SKM-1 treated with dmso at 0.1 percent for 144 hours (cell line): ENCODE results near the gene SIM2.

Source experiments
- DNase-seq: peaks from one replicate; lab custom pipeline; 2025; ENCODE audit not compliant: unreplicated experiment; lab: John Stamatoyannopoulos, UW

The SIM2 gene

DNA sequence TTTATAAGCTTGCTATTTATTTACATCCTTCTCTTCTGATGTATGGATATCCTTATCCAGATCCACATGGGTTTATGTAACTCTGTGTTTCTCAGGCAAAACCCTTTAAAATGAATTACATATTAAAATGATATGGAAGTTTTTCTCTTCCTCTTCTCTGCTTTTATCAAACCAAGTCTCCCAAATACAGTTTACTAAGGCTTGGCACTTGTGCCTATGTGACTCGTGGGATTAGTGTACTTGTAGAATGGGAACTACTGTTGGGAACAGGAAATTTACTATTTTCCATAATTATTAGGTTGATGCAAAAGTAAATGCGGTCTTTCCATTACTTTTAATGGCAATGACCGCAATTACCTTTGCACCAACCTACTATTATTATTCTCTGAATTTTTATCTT lies 14.8 kb downstream of the SIM2 start:
- no peak for DNase-seq

DNA sequence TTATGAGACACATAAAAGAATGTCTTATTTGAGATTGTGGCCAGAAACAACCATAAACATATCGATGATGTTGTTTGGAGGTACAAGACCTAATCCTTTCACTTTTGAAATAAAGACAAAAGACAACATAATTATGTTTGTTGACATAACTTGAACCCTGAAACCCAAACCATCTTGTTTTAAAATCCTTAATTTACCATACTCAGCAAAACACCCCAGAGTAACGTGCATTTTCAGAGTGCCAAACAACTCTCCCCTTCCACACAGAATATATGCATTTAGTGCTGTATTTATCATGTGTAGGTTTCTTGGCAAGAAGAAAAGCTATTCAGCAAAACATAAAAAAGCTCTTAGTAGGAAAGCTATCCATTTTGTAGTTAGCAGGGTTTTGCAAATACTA lies 17.5 kb downstream of the SIM2 start:
- DNase-seq: no peak

DNA sequence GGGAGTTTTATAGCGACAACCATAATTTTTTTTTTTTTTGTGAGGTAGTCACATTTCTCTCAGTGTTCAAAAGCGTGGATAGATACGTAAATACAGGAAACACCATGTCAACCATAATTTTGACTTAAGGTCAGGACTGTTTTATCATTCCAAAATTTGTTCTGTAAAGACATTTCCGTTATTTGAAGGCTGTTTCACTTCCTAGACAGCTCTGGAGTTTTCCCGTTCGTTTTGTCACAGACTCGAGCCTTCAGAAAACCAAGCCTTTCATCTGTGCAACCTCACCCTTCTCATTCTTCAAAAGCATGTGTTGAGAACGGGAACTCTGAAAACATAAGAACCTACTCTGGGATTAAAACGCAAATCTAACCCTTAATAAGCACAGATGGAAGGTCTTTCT lies 17.9 kb downstream of the SIM2 start:
- DNase-seq: no peak

DNA sequence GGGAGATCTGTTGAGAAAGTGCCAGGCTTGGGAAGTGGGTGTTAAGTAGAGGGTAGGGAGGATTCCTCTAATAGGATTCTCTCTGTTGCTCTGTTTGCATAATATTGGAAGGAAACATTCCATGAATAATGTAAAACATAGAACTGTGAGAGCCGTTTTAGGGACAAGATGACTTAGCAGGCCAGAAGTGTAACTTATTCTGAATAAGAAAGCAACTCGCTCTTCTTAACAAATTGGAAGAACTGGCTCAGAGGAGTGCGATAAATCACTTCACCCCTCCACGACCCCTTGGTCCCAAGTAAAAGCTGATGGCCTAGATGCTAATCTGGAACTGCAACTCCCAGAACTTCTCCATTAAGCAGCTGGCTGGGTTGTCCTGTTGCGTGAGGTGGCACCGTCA lies 19.1 kb downstream of the SIM2 start:
- DNase-seq: no peak

DNA sequence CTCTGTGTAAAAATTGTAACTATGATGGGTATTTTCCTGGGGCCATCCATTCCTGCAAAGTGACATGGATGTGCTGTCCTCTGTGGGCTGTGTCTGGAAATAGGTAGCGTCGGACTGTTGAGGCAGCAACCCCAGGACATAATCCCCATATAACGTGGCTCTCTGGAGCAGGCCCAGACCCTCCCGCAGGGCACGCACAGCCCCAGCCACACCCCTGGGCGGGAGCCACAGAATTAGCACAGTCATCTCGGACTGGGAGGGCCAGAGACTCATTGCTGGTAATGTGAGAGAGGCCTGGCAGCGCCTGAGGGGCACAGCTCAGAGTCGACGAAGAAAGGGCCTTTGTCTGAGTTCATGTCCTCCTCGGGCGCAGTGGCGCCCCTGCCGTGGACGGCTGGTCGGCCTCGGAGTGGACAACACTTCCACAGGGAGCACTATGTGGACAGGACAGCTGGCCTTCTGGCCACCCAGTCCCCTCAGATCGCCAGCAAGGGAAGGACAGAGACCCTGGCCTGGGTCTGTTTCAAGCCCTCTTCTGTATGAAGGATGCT lies 20.1 kb downstream of the SIM2 start:
- DNase-seq: no peak

- no peak for DNase-seq
Observed at GRCh38 chr21:36719614-36720013, 20.7 kb downstream of the SIM2 start.

DNA sequence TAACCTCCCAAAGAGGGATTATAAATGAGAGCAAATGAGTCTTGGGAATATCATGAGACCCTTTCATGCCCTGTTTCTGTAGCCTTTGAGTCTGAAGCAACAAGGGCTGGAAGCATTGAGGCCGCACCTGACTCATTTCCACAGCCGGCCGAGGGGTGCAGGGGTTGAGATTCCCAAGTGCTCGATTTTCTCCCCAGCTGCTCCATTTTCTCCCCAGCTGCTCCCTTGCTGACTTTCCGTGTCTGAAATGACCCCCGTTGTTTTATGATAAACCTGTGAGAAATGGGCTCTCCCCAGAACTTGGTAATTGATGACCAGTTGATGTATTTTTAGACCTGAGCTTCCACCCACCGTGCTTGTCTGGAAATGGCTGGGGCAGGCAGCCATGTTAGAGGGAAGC lies 22.9 kb downstream of the SIM2 start:
- no peak for DNase-seq

- DNase-seq: no peak
Observed at GRCh38 chr21:36722370-36723368, 23.8 kb downstream of the SIM2 start.

GRCh38 chr21:36723371-36723881 lies 24.5 kb downstream of the SIM2 start:
- no peak for DNase-seq

DNA sequence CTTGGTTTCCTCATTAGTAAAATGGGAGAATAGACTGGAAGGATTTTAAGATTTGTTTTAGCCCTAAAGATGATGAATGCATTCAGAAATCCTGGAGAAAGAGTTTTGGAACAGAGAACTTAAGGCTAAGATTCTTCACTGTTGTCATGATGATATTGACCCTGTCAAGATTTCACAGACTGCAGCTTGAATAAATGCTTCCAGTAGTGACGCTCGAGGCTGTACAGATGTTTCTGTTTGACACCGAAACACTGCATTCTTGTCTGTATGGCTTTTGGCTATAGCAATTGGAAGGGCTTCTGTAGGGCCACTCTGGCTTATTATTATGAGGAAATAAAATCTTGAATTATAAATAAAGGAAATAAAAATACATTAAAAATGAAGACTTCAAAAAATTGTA lies 25.7 kb downstream of the SIM2 start:
- no peak for DNase-seq

- no peak for DNase-seq
Observed at GRCh38 chr21:36725793-36726386, 27.0 kb downstream of the SIM2 start.

GRCh38 chr21:36727866-36728265 lies 29.0 kb downstream of the SIM2 start:
- DNase-seq: no peak

DNA sequence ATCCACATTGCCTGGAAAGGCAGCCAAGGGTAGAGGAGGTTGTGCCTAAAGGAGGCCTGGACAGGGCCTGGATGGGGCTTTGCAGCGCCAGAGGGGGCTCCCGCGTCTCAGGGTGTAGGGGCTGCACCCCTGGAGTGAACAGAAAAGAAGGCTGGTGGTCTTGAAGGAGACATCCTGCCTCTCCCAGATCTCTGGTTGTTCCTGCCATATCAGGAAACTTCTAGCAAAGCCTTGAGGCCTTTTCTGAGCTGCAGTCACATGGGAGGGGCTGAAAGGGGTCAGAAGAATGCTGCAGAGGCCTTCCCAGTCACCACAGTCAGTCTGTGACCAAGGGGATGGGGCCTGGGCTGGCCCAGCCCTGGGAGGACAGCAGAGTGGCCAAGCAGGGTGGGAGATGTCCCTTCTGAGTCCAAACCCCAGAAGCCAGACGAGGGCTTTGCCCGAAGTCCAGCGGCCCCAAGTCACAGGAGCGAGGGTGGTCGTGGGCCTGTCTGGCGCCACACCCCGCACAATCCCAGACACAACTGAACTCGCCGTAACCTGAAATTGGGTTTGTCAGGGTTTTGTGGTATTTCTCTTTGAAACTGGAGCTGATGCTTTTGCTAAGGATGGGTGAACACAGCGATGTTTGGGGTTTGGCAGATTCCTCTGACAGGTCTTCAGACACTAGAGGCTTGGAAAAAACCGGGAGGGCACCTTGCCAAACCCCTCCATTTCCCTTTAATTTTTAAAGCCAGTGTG lies 29.6 kb downstream of the SIM2 start:
- no peak for DNase-seq

DNA sequence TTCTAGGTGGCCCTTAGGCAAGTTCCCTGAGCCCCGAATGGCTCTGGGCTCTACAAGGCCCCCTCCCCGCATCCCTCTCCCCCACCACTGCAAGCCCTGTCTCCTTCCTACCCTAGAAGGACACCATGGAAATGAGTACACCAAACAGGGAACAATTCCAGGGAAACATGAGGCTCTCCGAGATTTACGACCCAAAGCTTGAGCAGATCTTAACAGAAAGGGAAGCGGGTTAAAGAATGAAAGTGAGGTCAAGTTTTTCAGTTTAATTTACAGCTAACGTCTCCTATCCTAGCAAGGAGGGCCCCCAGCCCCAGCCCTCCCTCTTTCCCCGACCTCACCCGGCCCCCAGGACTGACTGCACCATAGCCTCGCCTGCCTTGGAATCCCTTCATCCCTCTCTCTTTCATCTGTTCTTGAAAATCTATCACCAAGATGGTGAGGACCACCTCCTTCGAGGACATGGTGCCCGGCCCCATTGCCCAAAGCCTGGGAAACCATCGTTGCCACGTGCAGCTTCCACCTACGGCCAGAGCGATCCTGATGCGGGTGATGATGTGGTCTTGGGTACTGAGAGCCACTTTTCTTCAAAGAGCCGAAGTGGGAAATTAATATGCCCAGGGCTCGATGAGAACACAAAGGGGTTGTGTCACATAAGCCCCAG lies 30.5 kb downstream of the SIM2 start:
- no peak for DNase-seq

DNA sequence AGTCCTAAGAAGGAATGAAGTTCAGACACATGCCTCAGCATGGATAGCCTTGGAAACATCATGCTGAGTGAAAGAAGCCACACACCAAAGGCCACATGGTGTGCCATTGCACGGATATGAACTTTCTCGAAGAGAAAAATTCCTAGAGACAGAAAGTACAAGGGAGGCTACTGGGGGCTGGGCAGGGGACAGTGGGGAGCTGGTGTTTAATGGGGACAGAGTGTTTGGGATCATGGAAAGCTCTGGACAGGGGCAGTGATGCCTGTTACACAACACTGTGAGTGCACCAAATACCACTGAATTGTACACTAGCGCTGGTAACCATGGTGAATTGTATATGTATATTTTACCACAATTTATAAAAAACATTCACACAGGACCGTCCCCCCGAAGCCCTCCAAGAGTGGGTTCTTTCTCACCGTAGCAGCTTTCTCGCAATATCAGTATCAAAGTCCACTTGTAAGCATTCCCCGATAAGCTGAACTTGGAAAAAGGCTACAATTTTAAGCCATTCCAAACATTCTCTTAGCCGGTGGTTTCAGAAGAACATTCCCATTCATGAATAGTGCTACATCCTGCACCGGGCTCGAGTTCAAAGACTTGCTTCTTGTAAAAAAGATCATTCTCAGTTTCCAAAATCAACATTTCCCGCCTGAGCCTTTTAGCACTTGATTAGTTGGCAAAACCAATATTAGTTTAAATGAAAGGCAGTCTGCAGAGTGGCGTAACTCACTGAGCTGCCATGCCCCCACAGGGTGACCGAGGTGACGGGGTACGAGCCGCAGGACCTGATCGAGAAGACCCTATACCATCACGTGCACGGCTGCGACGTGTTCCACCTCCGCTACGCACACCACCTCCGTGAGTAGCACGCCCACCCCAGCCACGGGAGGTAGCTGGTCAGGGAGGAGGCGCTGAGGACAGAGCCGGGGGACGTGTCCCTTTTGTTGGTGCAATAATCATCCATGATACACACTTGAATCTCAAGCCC lies 31.7 kb downstream of the SIM2 start:
- DNase-seq: no peak

DNA sequence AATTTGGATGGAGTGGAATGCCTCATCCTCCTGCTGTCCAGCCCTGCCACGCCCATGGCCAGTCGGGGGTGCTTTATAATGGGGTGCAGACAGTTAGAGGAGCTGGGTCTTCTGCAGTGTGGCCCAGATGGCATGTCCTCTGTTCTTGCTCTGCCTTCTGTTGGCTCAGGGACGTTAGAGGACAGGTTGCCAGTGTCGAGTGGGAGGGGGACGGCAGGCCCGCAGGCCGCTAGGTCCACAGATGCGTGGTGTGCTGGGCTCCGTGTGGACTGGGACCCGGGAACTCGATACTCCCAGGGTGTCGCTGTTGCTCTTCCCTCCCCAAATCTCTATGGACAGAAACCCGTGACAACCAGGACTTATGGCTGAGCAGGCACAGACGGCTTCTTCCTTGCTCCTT lies 33.3 kb downstream of the SIM2 start:
- no peak for DNase-seq

DNA sequence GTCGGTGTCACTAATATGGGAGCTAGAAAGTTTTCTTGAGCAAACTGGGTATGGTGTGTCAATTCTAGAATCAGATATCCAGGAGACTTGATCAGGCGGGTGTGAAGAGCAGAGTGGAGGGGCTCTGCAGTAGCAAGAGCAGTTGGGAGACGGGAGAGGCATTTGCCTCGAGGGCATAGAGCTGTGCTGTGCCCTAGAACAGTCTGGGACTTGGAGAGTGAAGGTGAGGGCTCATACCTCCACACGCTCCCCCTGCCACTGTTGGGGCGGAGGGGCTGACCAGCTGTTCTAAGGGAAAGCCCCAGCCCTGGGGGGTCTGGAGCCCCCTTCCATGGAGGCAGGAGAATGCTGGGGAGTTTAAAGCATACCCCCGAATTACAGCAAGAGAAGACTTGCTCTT lies 33.8 kb downstream of the SIM2 start:
- no peak for DNase-seq

GRCh38 chr21:36733857-36734256 lies 34.9 kb downstream of the SIM2 start:
- no peak for DNase-seq

DNA sequence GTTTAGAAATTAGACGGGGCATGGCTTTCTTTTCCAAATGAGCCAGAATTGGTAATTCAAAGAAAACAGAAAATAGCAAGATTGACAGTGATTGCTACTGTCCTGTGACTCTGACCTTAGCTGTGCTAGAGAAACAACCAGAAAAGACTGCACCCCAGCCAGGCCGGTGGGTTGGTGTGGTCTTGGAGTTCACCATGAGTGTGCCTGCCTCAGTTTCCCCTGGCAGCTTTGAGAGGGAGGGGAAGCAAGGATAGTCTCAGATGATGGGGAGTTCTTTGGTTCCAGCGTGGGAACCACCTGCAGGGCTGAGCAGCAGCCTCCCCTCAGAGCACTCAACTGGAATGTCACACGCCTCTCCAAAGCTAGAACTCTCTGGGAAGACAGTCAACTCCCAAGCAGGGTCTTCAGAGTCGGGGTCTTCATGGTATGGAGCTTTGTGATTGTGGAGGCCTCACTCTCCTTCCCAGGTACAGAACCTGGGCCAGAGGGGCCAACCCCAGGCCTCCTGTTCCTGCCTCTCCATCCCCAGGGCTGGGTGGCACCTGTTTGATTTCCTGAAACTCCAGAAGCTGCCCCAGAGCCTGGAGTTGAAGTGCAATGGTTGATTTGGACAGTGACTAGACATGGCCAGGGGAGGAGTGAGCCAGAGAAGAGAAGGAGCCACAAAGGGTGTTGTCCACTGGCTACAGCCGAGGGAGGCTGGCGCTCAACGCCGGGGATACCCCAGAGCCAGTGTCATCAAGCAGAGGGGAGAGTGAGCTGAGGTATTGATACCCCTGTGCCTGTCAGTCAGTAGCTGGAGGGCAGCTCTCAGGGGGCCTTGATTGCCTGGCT lies 35.7 kb downstream of the SIM2 start:
- no peak for DNase-seq
